ENCODE data around the gene PTCH2. TPM values are rescaled to one million over a fixed set of nuclear protein-coding genes. Genes with fewer than 3 reads are reported as not detected.

Gene PTCH2
- total RNA-seq, 1 experiment from 2014 or later, result 0.79 TPM

GRCh38 chr1:44808063-44808937 lies 34.8 kb downstream of the PTCH2 start, which contains the start of gene BTBD19:
BTBD19 (plus strand) TSS chr1:44808523; CDS start chr1:44808821, 298 bp downstream.
- Histone ChIP-seq H2BK5ac (ENCODE audit: insufficient read length, low read length) (peak within 1 kb of the TSS; percentile 47), H2BK12ac (ENCODE audit: insufficient read length, low read depth, low read length) (peak within 1 kb of the TSS; percentile 94), H3K23me2 (ENCODE audit: insufficient read length, low read depth, low read length, poor library complexity, severe bottlenecking) (peaks cover 4% of the 10 kb centered on the region), H3K14ac (ENCODE audit: insufficient read depth, low read length) (peak within 1 kb of the TSS; percentile 89), H3K56ac (ENCODE audit: insufficient read length, low read depth, low read length) (no peak within 1 kb of the TSS), H3K4me1 (ENCODE audit: insufficient read depth, low read length) (peaks cover 10% of the 10 kb centered on the region; the same call in 1 of the 2 replicates), H3K23ac (ENCODE audit: insufficient read length, low read depth, low read length) (no peak within 1 kb of the TSS), H2AFZ (ENCODE audit: low read length) (no peak within 1 kb of the TSS), H3T11ph (ENCODE audit: low read length) (peak within 1 kb of the TSS; percentile 47), H3K18ac (ENCODE audit: insufficient read length, low read depth, low read length) (peak within 1 kb of the TSS; percentile 91), H3K4me2 (ENCODE audit: insufficient read depth, insufficient read length, low read length) (peak within 1 kb of the TSS; percentile 29), H3K9ac (ENCODE audit: extremely low read depth, insufficient read length, low read length) (peak within 1 kb of the TSS; percentile 51), H4K8ac (replicated peaks; ENCODE audit: insufficient read length, low read depth, low read length) (no peak within 1 kb of the TSS), H2BK15ac (ENCODE audit: low read depth, low read length) (no peak within 1 kb of the TSS), H3K79me1 (ENCODE audit: insufficient read depth, low read depth, low read length, poor library complexity, severe bottlenecking) (no peaks in the 10 kb centered on the region), H2AK5ac (ENCODE audit: insufficient read length, low read length) (peak within 1 kb of the TSS; percentile 7), H4K91ac (ENCODE audit: insufficient read length, low read depth, low read length) (peak within 1 kb of the TSS; percentile 68), H2BK120ac (ENCODE audit: low read depth, low read length, poor library complexity, severe bottlenecking) (peak within 1 kb of the TSS; percentile 82), H3K27me3 (ENCODE audit: insufficient read depth, low read length) (no peaks in the 10 kb centered on the region), H3K9me3 (ENCODE audit: control insufficient read depth, low read depth, low read length) (no peaks in the 10 kb centered on the region), H2BK20ac (ENCODE audit: low read depth, low read length, poor library complexity, severe bottlenecking) (no peak within 1 kb of the TSS), H4K5ac (ENCODE audit: insufficient read length, low read depth, low read length) (peak within 1 kb of the TSS; percentile 35), H3K27ac (ENCODE audit: insufficient read length, low read depth, low read length) (peak within 1 kb of the TSS; percentile 85), H4K20me1 (ENCODE audit: control insufficient read depth, insufficient read depth, insufficient read length) (no peaks in the 10 kb centered on the region), H3K79me2 (ENCODE audit: insufficient read depth, low read length) (no peaks in the 10 kb centered on the region), H3K4ac (ENCODE audit: low read depth, low read length) (peak within 1 kb of the TSS; percentile 72)
- DNase-seq, result peak; percentile 88
- peaks cover 3 to 26% (median 20%) of the 10 kb centered on the region in 3 experiments; a peak in 6 of 7 replicates for H3K36me3 Mint-ChIP-seq (ENCODE audit: insufficient read depth in 1 of 3, low read depth in 3 of 3)
- no peaks in the 10 kb centered on the region; the same call in 1 of the 2 replicates for H3K27me3 Mint-ChIP-seq (ENCODE audit: low read depth)
- peak within 1 kb of the TSS; percentile 95 to 100 (median 96) for H3K27ac Mint-ChIP-seq
- no CpG with 5 or more reads among the region's 23 CpGs for WGBS (ENCODE audit: extremely low coverage, insufficient read length, low lambda C conversion rate)
- no peak for TF ChIP-seq CTCF (conservative IDR thresholded peaks at IDR 0.05)
- peaks cover 31 to 36% of the 10 kb centered on the region in 2 experiments for H3K4me1 Mint-ChIP-seq
- H3K4me3 Mint-ChIP-seq, result peak within 1 kb of the TSS; percentile 22 to 58
- H3K9me3 Mint-ChIP-seq, result no peaks in the 10 kb centered on the region
